A673 (cell line): Measurements from ENCODE around the gene NUDT21. TPM values are rescaled to one million over a fixed set of nuclear protein-coding genes. Genes with fewer than 3 reads are reported as not detected.
A peak's percentile ranks its signal among the peaks of the same experiment; 100 is the strongest.

ENCODE experiments used
- BruUV-seq: library from RNA; stranded (reverse); fragments of 400-500 nt; replicated peaks from 2 replicates; lab custom pipeline; 2021; lab: Mats Ljungman, UMichigan
- CTCF ChIA-PET: fragments of 300-600 bp; sonication (Branson Sonifier 250); formaldehyde crosslinking; loops from one replicate; lab custom pipeline; 2022; ENCODE audit warnings: antibody characterized with exemption; lab: Charles Lee
- POLR2A ChIA-PET: fragments of 300-600 bp; sonication (Branson Sonifier 250); formaldehyde crosslinking; loops from one replicate; lab custom pipeline; 2022; ENCODE audit warnings: antibody characterized with exemption; ENCODE audit not compliant: low non-redundant PET; lab: Charles Lee
- DNase-seq: peaks from one replicate; pipeline ENCODE4 v3.0.0-alpha.2; 2015; ENCODE audit warnings: low spot score
- H3K27ac ChIP-seq: fragments of 200-600 bp; sonication (generic); 2 replicates; pipeline ENCODE4 v1.5.1; 2016; ENCODE audit warnings: mixed run types, low read depth, mild to moderate bottlenecking, mixed read lengths, antibody characterized with exemption, low read length; ENCODE audit not compliant: poor library complexity, severe bottlenecking
- H3K27me3 ChIP-seq: fragments of 200-600 bp; sonication (generic); replicated peaks from 2 replicates; pipeline ENCODE4 v1.6.1; 2017; ENCODE audit warnings: mixed run types, low read depth, mild to moderate bottlenecking, mixed read lengths, antibody characterized with exemption, low read length; ENCODE audit not compliant: insufficient read depth, poor library complexity
- H3K36me3 ChIP-seq: fragments of 200-600 bp; sonication (generic); 2 replicates; pipeline ENCODE4 v1.6.1; 2016; ENCODE audit warnings: mixed run types, mild to moderate bottlenecking, mixed read lengths, antibody characterized with exemption, low read length; ENCODE audit not compliant: insufficient read depth, poor library complexity, severe bottlenecking
- H3K4me1 ChIP-seq: fragments of 200-600 bp; sonication (generic); 2 replicates; pipeline ENCODE4 v1.6.1; 2017; ENCODE audit warnings: mixed run types, mild to moderate bottlenecking, mixed read lengths, antibody characterized with exemption, low read length; ENCODE audit not compliant: insufficient read depth, poor library complexity, severe bottlenecking
- H3K4me3 ChIP-seq: fragments of 200-600 bp; sonication (generic); 2 replicates; pipeline ENCODE4 v1.5.1; 2016; ENCODE audit warnings: low read depth, mixed run types, mild to moderate bottlenecking, mixed read lengths, low read length; ENCODE audit not compliant: poor library complexity, severe bottlenecking
- H3K9me3 ChIP-seq: fragments of 200-600 bp; sonication (generic); 2 replicates; pipeline ENCODE4 v1.6.1; 2016; ENCODE audit warnings: mixed run types, low read depth, mild to moderate bottlenecking, mixed read lengths, antibody characterized with exemption, low read length; ENCODE audit not compliant: poor library complexity, severe bottlenecking
- CTCF ChIP-seq: fragments of 300-800, 200-600 bp; sonication (generic); conservative IDR thresholded peaks from 2 replicates; pipeline ENCODE4 v1.5.1; 2017; ENCODE audit warnings: low read depth, mild to moderate bottlenecking, antibody characterized with exemption, low read length, moderate library complexity, mixed read lengths
- EZH2 ChIP-seq: fragments of 200-600 bp; sonication (generic); IDR thresholded peaks from 2 replicates; pipeline ENCODE4 v1.6.1; 2017; ENCODE audit warnings: borderline replicate concordance, low read depth, mild to moderate bottlenecking, mixed read lengths, antibody characterized with exemption, low read length; ENCODE audit not compliant: poor library complexity, severe bottlenecking
- intact Hi-C: fragments of 100-400 bp; cut with micrococcal nuclease; formaldehyde crosslinking; loops from one replicate; pipeline ENCODE4 v1.10.0; 2022; ENCODE audit not compliant: unreplicated experiment
- total RNA-seq: library from RNA; stranded (reverse); gene quantifications from 2 replicates; pipeline ENCODE4 v1.2.3, GENCODE V29; 2021

Gene NUDT21
- total RNA-seq, 1 experiment from 2014 or later, result 231 TPM

DNA sequence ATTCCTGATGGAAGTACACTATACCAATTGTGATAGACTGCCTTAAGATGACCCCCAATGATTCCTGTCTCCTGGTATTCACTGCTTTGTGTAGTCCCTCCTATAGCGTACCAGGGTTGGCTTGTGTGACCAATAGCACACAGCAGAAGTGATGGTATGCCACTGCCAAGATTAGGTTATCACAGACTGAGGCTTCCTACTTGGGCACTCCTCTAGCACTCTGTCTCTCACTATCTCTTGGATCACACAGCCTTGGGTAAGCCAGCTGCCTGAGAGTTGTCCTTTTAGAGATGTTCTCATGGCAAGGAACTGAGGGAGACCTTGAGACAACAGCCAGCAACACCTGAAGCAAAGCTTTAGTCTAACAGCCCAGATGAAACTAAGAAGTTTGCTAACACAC, 13.1 kb downstream of the NUDT21 start:
- POLR2A ChIA-PET, result no interaction called here
- H3K27me3 ChIP-seq, result no peaks in the 10 kb centered on the region

DNA sequence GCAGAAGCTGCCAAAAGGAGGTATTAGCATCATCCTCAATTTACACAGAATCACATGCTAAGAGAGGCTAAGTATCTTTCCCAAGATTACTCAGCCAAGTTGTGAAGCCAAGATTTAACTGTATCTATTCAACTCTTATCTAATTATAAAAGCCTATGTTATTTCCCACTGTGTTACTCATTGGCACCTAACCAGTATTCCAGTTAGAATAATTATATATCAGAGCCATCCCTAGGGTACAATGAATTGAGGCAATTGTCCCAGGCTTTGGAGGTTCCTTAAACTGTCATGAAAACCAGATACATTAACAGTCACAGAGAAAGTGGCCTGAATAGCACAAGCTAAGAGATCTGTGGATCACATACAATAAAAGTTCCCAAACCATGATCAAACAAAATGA, 14.9 kb downstream of the NUDT21 start:
- ChIA-PET POLR2A (no interaction called here), CTCF (no interaction called here)
- no TSS peak for BruUV-seq
- TF ChIP-seq CTCF (no peak), EZH2 (no peak)
- peaks cover 17% of the 10 kb centered on the region for H3K4me1 ChIP-seq
- intact Hi-C loops, result no loop called here
- no peak overlapping the region for H3K4me3 ChIP-seq
- no peaks in the 10 kb centered on the region for H3K27me3 ChIP-seq
- H3K36me3 ChIP-seq, result peaks cover 51% of the 10 kb centered on the region
- peak; percentile 81 for DNase-seq
- no peaks in the 10 kb centered on the region for H3K9me3 ChIP-seq
- H3K27ac ChIP-seq, result no peak overlapping the region

More for the DNA sequence above, 13.1 kb downstream of the NUDT21 start:
- no peak overlapping the region for H3K4me3 ChIP-seq
- TF ChIP-seq CTCF, result no peak
- no peak for TF ChIP-seq EZH2
- H3K4me1 ChIP-seq, result peaks cover 17% of the 10 kb centered on the region
- CTCF ChIA-PET, result no interaction called here
- H3K9me3 ChIP-seq, result no peaks in the 10 kb centered on the region
- peaks cover 40% of the 10 kb centered on the region for H3K36me3 ChIP-seq
- intact Hi-C loops, result no loop called here
- no peak for DNase-seq
- BruUV-seq, result no TSS peak
- H3K27ac ChIP-seq, result no peak overlapping the region

GRCh38 chr16:56428091-56428490, 23.0 kb downstream of the NUDT21 start:
- TF ChIP-seq EZH2, result no peak
- no peak for TF ChIP-seq CTCF
- Histone ChIP-seq H3K27ac (no peak overlapping the region), H3K4me3 (no peak overlapping the region), H3K9me3 (no peaks in the 10 kb centered on the region), H3K36me3 (peaks cover 23% of the 10 kb centered on the region), H3K4me1 (peaks cover 11% of the 10 kb centered on the region), H3K27me3 (no peaks in the 10 kb centered on the region)
- intact Hi-C loops, result no loop called here
- BruUV-seq, result no TSS peak
- CTCF ChIA-PET, result no interaction called here
- POLR2A ChIA-PET, result no interaction called here
- no peak for DNase-seq
